Thyroid gland (tissue), 4 donors: ENCODE results near the gene SLC9A7.

Source experiments
- POLR2A ChIP-seq, 2 donors: fragments of 450-650 bp; IDR thresholded peaks; one replicate each; pipeline ENCODE4 v1.6.1; 2017; ENCODE audit warnings: antibody characterized with exemption in 2 of 2, mild to moderate bottlenecking in 2 of 2, moderate library complexity in 1 of 2
- TF ChIP-seq, protein P1 (sequence below), 6 experiments: fragments of 200-600 bp in 3 of 6; fragments of 450-650 bp in 3 of 6; sonication (generic) in 3 of 6; IDR thresholded peaks; one replicate each; pipeline ENCODE4 v1.5.1; 2016 to 2019; ENCODE audit warnings: antibody characterized with exemption in 6 of 6, mild to moderate bottlenecking in 2 of 6, inconsistent platforms in 1 of 6, moderate library complexity in 1 of 6

- TF ChIP-seq, protein P1, sequence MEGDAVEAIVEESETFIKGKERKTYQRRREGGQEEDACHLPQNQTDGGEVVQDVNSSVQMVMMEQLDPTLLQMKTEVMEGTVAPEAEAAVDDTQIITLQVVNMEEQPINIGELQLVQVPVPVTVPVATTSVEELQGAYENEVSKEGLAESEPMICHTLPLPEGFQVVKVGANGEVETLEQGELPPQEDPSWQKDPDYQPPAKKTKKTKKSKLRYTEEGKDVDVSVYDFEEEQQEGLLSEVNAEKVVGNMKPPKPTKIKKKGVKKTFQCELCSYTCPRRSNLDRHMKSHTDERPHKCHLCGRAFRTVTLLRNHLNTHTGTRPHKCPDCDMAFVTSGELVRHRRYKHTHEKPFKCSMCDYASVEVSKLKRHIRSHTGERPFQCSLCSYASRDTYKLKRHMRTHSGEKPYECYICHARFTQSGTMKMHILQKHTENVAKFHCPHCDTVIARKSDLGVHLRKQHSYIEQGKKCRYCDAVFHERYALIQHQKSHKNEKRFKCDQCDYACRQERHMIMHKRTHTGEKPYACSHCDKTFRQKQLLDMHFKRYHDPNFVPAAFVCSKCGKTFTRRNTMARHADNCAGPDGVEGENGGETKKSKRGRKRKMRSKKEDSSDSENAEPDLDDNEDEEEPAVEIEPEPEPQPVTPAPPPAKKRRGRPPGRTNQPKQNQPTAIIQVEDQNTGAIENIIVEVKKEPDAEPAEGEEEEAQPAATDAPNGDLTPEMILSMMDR (IDR thresholded peaks at IDR 0.05) = no peak
- TF ChIP-seq POLR2A (IDR thresholded peaks at IDR 0.05) = no peak
Observed at GRCh38 chrX:46782034-46782433, 23.1 kb upstream of the SLC9A7 start.
